HepG2 (cell line): ENCODE data around the gene TMCC1.

Experiments used
- ARNT2 ChIP-seq: sonication (generic); formaldehyde crosslinking; IDR thresholded peaks from 2 replicates; pipeline ENCODE4 v1.8.0; 2022; ENCODE audit warnings: mild to moderate bottlenecking, low read depth, missing genetic modification reagents, moderate library complexity
- CHD2 ChIP-seq: IDR thresholded peaks from 2 replicates; pipeline ENCODE4 v1.6.1; 2011; ENCODE audit warnings: low read depth, low read length, improper control_type of control experiment
- KDM1A ChIP-seq: IDR thresholded peaks from 2 replicates; pipeline ENCODE4 v1.6.1; 2016; ENCODE audit warnings: missing compliant biosample characterization
- RAD51 ChIP-seq: fragments of 450-650 bp; IDR thresholded peaks from 2 replicates; pipeline ENCODE4 v1.6.1; 2016; ENCODE audit warnings: borderline replicate concordance
- ZNF510 ChIP-seq: sonication (generic); formaldehyde crosslinking; IDR thresholded peaks from 2 replicates; pipeline ENCODE4 v1.4.0; 2020; ENCODE audit warnings: low read depth, mild to moderate bottlenecking, missing genetic modification reagents
- ZNF562 ChIP-seq: sonication (generic); formaldehyde crosslinking; IDR thresholded peaks from 2 replicates; pipeline ENCODE4 v1.8.0; 2022; ENCODE audit warnings: missing genetic modification reagents, borderline replicate concordance
- TF ChIP-seq, protein P1 (sequence below): sonication (generic); formaldehyde crosslinking; IDR thresholded peaks from 2 replicates; pipeline ENCODE4 v1.9.0; 2021; ENCODE audit warnings: missing genetic modification reagents, borderline replicate concordance
- TF ChIP-seq, protein P2 (sequence below): IDR thresholded peaks from 2 replicates; pipeline ENCODE4 v1.6.1; 2016; ENCODE audit warnings: low read depth, borderline replicate concordance
- TF ChIP-seq, protein P3 (sequence below): sonication (generic); formaldehyde crosslinking; IDR thresholded peaks from 2 replicates; pipeline ENCODE4 v1.8.0; 2022; ENCODE audit warnings: mild to moderate bottlenecking, missing genetic modification reagents

DNA sequence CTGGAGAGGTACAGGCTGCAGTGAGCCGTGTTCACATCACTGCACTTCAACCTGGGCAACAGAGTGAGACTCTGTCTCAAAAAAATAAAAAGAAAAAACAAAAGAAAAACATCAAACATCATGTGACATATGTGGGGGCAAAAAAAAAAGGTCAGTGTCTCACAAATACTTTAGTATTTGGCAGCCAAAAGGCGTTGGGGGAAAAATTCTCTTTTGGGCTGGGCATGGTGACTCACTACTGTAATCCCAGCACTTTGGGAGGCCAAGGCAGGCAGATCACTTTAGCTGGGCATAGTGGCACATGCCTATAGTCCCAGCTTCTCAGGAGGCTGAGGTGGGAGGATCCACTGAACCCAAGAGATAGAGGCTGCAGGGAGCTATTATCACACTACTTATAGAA is 47.6 kb downstream of the TMCC1 start:
- TF ChIP-seq ZNF510 (CRISPR knock-in tag) (no peak), CHD2 (no peak), RAD51 (no peak), ZNF562 (CRISPR knock-in tag) (no peak), KDM1A (CRISPR knock-in tag) (no peak), ARNT2 (CRISPR knock-in tag) (no peak)
- TF ChIP-seq, protein P1, sequence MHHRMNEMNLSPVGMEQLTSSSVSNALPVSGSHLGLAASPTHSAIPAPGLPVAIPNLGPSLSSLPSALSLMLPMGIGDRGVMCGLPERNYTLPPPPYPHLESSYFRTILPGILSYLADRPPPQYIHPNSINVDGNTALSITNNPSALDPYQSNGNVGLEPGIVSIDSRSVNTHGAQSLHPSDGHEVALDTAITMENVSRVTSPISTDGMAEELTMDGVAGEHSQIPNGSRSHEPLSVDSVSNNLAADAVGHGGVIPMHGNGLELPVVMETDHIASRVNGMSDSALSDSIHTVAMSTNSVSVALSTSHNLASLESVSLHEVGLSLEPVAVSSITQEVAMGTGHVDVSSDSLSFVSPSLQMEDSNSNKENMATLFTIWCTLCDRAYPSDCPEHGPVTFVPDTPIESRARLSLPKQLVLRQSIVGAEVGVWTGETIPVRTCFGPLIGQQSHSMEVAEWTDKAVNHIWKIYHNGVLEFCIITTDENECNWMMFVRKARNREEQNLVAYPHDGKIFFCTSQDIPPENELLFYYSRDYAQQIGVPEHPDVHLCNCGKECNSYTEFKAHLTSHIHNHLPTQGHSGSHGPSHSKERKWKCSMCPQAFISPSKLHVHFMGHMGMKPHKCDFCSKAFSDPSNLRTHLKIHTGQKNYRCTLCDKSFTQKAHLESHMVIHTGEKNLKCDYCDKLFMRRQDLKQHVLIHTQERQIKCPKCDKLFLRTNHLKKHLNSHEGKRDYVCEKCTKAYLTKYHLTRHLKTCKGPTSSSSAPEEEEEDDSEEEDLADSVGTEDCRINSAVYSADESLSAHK (CRISPR knock-in tag), result no peak
- TF ChIP-seq, protein P2, sequence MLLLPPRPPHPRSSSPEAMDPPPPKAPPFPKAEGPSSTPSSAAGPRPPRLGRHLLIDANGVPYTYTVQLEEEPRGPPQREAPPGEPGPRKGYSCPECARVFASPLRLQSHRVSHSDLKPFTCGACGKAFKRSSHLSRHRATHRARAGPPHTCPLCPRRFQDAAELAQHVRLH (CRISPR knock-in tag), result no peak
- TF ChIP-seq, protein P3, sequence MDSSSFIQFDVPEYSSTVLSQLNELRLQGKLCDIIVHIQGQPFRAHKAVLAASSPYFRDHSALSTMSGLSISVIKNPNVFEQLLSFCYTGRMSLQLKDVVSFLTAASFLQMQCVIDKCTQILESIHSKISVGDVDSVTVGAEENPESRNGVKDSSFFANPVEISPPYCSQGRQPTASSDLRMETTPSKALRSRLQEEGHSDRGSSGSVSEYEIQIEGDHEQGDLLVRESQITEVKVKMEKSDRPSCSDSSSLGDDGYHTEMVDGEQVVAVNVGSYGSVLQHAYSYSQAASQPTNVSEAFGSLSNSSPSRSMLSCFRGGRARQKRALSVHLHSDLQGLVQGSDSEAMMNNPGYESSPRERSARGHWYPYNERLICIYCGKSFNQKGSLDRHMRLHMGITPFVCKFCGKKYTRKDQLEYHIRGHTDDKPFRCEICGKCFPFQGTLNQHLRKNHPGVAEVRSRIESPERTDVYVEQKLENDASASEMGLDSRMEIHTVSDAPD, result no peak
